Tibial artery (tissue), 4 donors: ENCODE data around the gene EDDM3A.

Experiments
- DNase-seq, 2 donors: peaks; one replicate each; pipeline ENCODE4 v3.0.0-alpha.2; 2019
- H3K27ac ChIP-seq, 2 donors: fragments of 200-600 bp; sonication (generic) in 1 of 2; 1 replicate in 1 of 2; 2 replicates in 1 of 2; pipeline ENCODE4 v1.5.1; 2018 to 2019; ENCODE audit warnings: mild to moderate bottlenecking in 1 of 2
- H3K27me3 ChIP-seq, 2 donors: fragments of 200-600 bp; sonication (generic) in 1 of 2; one replicate each; pipeline versions ENCODE4 v1.5.1 to v1.6.0; 2016 to 2019
- H3K36me3 ChIP-seq, 3 donors: fragments of 200-600 bp; sonication (generic) in 2 of 3; one replicate each; pipeline ENCODE4 v1.5.1; 2016 to 2019; ENCODE audit warnings: mild to moderate bottlenecking in 2 of 3
- H3K4me1 ChIP-seq, 4 donors: fragments of 200-600 bp; sonication (generic) in 2 of 4; 1 replicate in 3 of 4; 2 replicates in 1 of 4; pipeline ENCODE4 v1.5.1; 2016 to 2019
- H3K4me3 ChIP-seq, 2 donors: fragments of 200-600 bp; sonication (generic) in 1 of 2; 1 replicate in 1 of 2; 2 replicates in 1 of 2; pipeline ENCODE4 v1.5.1; 2018 to 2019; ENCODE audit warnings: mild to moderate bottlenecking in 2 of 2
- H3K9me3 ChIP-seq, 3 donors: fragments of 200-600 bp; sonication (generic) in 1 of 3; one replicate each; pipeline ENCODE4 v1.5.1; 2016 to 2019
- intact Hi-C: fragments of 100-400 bp; cut with DNase I; formaldehyde crosslinking; loops from one replicate; pipeline ENCODE4 v1.15.0; 2023; ENCODE audit warnings: low total_unique reads
- TF ChIP-seq, protein P1 (sequence below), 2 experiments: fragments of 200-600 bp in 1 of 2; fragments of 450-650 bp in 1 of 2; IDR thresholded peaks; one replicate each; pipeline ENCODE4 v1.5.1; 2017 to 2019; ENCODE audit warnings: antibody characterized with exemption in 2 of 2, mild to moderate bottlenecking in 1 of 2, moderate library complexity in 1 of 2

The EDDM3A gene

DNA sequence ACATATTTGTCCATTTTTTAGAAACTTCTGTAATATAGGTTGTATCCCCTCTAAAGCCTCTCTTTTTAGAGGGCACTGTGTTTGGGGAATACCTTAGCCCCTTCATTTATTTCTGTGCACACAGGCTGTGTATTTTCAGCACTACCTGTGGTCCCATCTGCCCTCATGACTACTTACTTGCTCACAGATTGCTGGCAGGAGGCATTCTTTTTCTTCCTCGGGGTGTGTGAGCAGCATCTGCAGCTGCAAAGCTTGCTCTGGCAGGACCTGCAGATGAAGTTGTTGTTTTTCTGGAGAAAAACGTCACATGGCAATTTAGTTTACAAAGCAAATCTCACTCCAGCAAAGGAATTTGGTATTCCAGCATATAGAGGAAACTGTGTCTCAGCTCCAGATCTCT lies 32.8 kb upstream of the EDDM3A start:
- Histone ChIP-seq H3K27me3 (peaks cover 0 to 5% of the 10 kb centered on the region in 2 donors), H3K4me1 (no peaks in the 10 kb centered on the region), H3K9me3 (no peaks in the 10 kb centered on the region), H3K36me3 (no peaks in the 10 kb centered on the region), H3K27ac (no peak overlapping the region), H3K4me3 (no peak overlapping the region)
- no peak for DNase-seq
- TF ChIP-seq, protein P1, sequence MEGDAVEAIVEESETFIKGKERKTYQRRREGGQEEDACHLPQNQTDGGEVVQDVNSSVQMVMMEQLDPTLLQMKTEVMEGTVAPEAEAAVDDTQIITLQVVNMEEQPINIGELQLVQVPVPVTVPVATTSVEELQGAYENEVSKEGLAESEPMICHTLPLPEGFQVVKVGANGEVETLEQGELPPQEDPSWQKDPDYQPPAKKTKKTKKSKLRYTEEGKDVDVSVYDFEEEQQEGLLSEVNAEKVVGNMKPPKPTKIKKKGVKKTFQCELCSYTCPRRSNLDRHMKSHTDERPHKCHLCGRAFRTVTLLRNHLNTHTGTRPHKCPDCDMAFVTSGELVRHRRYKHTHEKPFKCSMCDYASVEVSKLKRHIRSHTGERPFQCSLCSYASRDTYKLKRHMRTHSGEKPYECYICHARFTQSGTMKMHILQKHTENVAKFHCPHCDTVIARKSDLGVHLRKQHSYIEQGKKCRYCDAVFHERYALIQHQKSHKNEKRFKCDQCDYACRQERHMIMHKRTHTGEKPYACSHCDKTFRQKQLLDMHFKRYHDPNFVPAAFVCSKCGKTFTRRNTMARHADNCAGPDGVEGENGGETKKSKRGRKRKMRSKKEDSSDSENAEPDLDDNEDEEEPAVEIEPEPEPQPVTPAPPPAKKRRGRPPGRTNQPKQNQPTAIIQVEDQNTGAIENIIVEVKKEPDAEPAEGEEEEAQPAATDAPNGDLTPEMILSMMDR (IDR thresholded peaks at IDR 0.05), result no peak
- intact Hi-C loops, result no loop called here

DNA sequence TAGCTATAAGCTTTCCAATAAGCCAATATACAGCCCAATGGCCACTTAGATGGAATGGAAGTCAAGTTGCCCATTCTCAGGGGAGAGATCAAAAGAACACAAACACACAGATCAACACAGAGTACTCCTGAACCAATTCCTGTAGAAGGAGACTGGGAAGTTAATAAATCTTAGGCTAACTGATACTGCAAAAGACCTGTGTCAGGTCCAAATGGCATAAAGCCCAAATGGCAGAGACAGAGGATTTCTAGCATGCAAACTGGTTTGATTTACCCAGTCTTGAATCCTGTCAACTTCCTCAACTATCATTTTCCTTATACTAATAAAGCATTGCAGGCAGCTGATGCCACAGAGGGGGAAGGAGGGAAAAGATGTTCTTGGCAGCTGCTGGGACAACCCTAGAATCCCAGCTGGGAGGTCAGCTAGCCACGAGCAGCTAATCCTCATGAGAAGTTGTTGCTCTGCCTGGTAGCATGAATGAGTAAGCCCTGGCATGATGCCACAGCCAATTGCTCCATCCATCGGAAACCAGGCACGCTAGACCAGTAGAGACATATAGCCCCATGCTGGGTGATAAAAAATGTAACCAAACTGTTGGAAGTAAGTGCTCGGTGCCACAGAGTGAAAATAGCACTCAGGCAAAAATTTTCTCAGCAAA lies 31.0 kb upstream of the EDDM3A start:
- intact Hi-C loops, result no loop called here
- Histone ChIP-seq H3K4me3 (no peak overlapping the region), H3K4me1 (no peaks in the 10 kb centered on the region), H3K27ac (no peak overlapping the region), H3K36me3 (no peaks in the 10 kb centered on the region), H3K9me3 (no peaks in the 10 kb centered on the region), H3K27me3 (peaks cover 0 to 5% of the 10 kb centered on the region in 2 donors)
- peak; percentile 89 to 90 for DNase-seq
- TF ChIP-seq, protein P1 (IDR thresholded peaks at IDR 0.05), result no peak

DNA sequence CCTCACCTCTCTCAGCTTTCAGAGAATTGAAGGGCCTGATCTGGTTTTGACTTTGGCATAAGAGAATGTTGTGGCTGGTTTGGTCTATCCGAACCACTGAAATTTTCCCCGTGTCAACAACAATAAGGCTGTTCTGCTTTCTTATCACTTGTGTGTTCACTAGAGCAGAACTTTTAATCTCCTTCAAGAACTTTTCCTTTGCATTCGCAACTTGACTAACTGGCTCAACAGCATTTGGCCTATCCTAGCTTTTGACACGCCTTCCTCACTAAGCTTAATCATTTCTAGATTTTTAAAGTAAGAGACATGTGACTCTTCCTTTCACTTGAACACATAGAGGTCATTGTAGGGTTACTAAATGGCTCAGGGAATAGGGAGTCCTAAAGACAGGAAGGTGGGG lies 25.9 kb upstream of the EDDM3A start:
- Histone ChIP-seq H3K27ac (no peak overlapping the region), H3K36me3 (no peaks in the 10 kb centered on the region), H3K4me1 (peaks cover 0 to 6% (median 0%) of the 10 kb centered on the region in 4 donors), H3K4me3 (no peak overlapping the region), H3K27me3 (peaks cover 0 to 15% of the 10 kb centered on the region in 2 donors), H3K9me3 (no peaks in the 10 kb centered on the region)
- no peak for DNase-seq
- intact Hi-C loops, result no loop called here
- TF ChIP-seq, protein P1 (IDR thresholded peaks at IDR 0.05), result no peak

DNA sequence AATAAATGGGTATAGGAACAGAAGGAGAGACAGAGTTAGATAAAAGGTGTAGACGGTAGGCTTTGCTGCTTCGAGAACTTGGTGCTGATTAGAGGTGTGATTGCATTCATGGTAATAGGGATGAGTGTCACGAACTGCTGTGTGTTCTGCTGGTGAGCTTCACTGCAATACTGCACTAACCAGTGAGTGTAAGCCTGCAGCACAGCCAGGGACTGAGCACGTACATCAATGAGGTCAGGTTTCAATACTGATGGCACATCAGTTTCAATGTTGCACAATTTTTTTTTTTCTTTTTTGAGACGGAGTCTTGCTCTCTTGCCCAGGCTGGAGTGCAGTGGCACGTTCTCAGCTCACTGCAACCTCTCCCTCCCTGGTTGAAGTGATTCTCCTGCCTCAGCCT lies 24.9 kb upstream of the EDDM3A start:
- Histone ChIP-seq H3K27me3 (peaks cover 0 to 21% of the 10 kb centered on the region in 2 donors), H3K4me1 (peaks cover 0 to 6% (median 0%) of the 10 kb centered on the region in 4 donors), H3K4me3 (no peak overlapping the region), H3K9me3 (no peaks in the 10 kb centered on the region), H3K36me3 (no peaks in the 10 kb centered on the region), H3K27ac (no peak overlapping the region)
- intact Hi-C loops, result no loop called here
- TF ChIP-seq, protein P1 (IDR thresholded peaks at IDR 0.05), result no peak
- DNase-seq, result no peak

DNA sequence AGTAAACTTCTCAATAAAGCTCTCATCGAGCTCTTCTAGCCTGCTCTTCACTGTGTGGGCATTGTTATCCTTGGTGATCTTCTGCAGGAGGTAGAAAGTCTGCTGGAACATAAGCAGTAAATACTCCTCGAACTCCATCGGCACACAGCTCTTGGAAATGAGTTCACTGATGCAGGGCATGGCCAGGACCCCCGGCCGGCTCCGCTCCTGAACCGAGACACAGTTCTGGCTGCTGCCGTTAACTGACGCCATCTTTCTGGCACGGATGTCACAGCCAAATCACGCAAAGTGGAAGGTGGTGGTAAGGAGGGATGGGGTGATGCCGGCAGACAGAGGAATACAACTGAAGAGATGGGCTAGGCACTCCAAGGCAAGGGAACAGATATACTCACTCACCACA lies 23.7 kb upstream of the EDDM3A start:
- Histone ChIP-seq H3K27ac (no peak overlapping the region), H3K27me3 (peaks cover 0 to 22% of the 10 kb centered on the region in 2 donors), H3K4me3 (no peak overlapping the region), H3K36me3 (no peaks in the 10 kb centered on the region), H3K4me1 (peaks cover 0 to 6% (median 0%) of the 10 kb centered on the region in 4 donors), H3K9me3 (no peaks in the 10 kb centered on the region)
- intact Hi-C loops, result no loop called here
- TF ChIP-seq, protein P1 (IDR thresholded peaks at IDR 0.05), result no peak
- no peak for DNase-seq
